GM23338 (cell line): ENCODE data around the gene ACP2. TPM values are rescaled to one million over a fixed set of nuclear protein-coding genes. Genes with fewer than 3 reads are reported as not detected.

Experiments used
- ATAC-seq: fragments of 200-7000 bp; cut with Tn5 transposase; 3 replicates; pipeline ENCODE4 v1.9.1; 2020
- DNase-seq: peaks from one replicate; pipeline ENCODE4 v3.0.0-alpha.2; 2015; ENCODE audit warnings: low spot score
- H2AFZ ChIP-seq: fragments of 200-600 bp; sonication (generic); 2 replicates; pipeline ENCODE4 v1.8.0; 2016; ENCODE audit warnings: antibody characterized with exemption, mild to moderate bottlenecking, moderate library complexity
- H3F3A ChIP-seq: fragments of 200-600 bp; sonication (generic); replicated peaks from 2 replicates; pipeline ENCODE4 v1.8.0; 2017; ENCODE audit warnings: antibody characterized with exemption, mixed run types, low read depth
- H3K27ac ChIP-seq: fragments of 200-600 bp; sonication (generic); 2 replicates; pipeline ENCODE4 v1.6.1; 2016; ENCODE audit warnings: low read depth
- H3K27me3 ChIP-seq: fragments of 200-600 bp; sonication (generic); 2 replicates; pipeline ENCODE4 v1.8.0; 2016; ENCODE audit warnings: mild to moderate bottlenecking, mixed run types, moderate library complexity; ENCODE audit not compliant: insufficient read depth
- H3K36me3 ChIP-seq: fragments of 200-600 bp; sonication (generic); 2 replicates; pipeline ENCODE4 v1.8.0; 2016; ENCODE audit warnings: mild to moderate bottlenecking; ENCODE audit not compliant: insufficient read depth
- H3K4me1 ChIP-seq: fragments of 200-600 bp; sonication (generic); 2 replicates; pipeline ENCODE4 v1.8.0; 2016; ENCODE audit warnings: mild to moderate bottlenecking, moderate library complexity; ENCODE audit not compliant: insufficient read depth
- H3K4me2 ChIP-seq: fragments of 200-600 bp; sonication (generic); 2 replicates; pipeline ENCODE4 v1.7.1; 2017; ENCODE audit warnings: mixed run types
- H3K4me3 ChIP-seq: fragments of 200-600 bp; sonication (generic); 2 replicates; pipeline ENCODE4 v1.6.1; 2016; ENCODE audit warnings: mixed run types
- H3K79me2 ChIP-seq: fragments of 200-600 bp; sonication (generic); replicated peaks from 2 replicates; pipeline ENCODE4 v1.8.0; 2017; ENCODE audit warnings: mild to moderate bottlenecking; ENCODE audit not compliant: insufficient read depth
- H3K9me2 ChIP-seq: fragments of 200-600 bp; sonication (generic); 2 replicates; pipeline ENCODE4 v1.8.0; 2017; ENCODE audit not compliant: insufficient read depth
- H4K20me1 ChIP-seq: fragments of 200-600 bp; sonication (generic); replicated peaks from 2 replicates; pipeline ENCODE4 v1.8.0; 2017; ENCODE audit warnings: mild to moderate bottlenecking; ENCODE audit not compliant: insufficient read depth
- H3K27ac Mint-ChIP-seq: 2 replicates; pipeline ENCODE4 v1.8.0; 2020; ENCODE audit warnings: inconsistent platforms, mild to moderate bottlenecking, moderate library complexity, mixed read lengths
- H3K27me3 Mint-ChIP-seq: 3 replicates; pipeline ENCODE4 v1.8.0; 2022; ENCODE audit warnings: low read depth, mild to moderate bottlenecking, moderate library complexity, mixed read lengths, inconsistent platforms; ENCODE audit not compliant: insufficient read depth, poor library complexity
- H3K36me3 Mint-ChIP-seq: 3 replicates; pipeline ENCODE4 v1.8.0; 2021; ENCODE audit warnings: low read depth, mild to moderate bottlenecking, inconsistent platforms, moderate library complexity, mixed read lengths
- H3K4me1 Mint-ChIP-seq: 3 replicates; pipeline ENCODE4 v1.8.0; 2020; ENCODE audit warnings: mild to moderate bottlenecking, inconsistent platforms, mixed read lengths
- H3K4me3 Mint-ChIP-seq: 3 replicates; pipeline ENCODE4 v1.8.0; 2021; ENCODE audit warnings: moderate library complexity, mild to moderate bottlenecking, inconsistent platforms, mixed read lengths
- H3K9me3 Mint-ChIP-seq: 3 replicates; pipeline ENCODE4 v1.8.0; 2020; ENCODE audit warnings: moderate library complexity, mild to moderate bottlenecking, inconsistent platforms, mixed read lengths
- ETS1 ChIP-seq: IDR thresholded peaks from 2 replicates; pipeline ENCODE4 v1.6.1; 2016; ENCODE audit warnings: antibody characterized with exemption
- EZH2 ChIP-seq: fragments of 200-600 bp; sonication (generic); IDR thresholded peaks from one replicate; pipeline ENCODE4 v1.8.0; 2017; ENCODE audit warnings: antibody characterized with exemption, mild to moderate bottlenecking, low read depth; ENCODE audit not compliant: unreplicated experiment
- EZH2phosphoT487 ChIP-seq: fragments of 200-600 bp; sonication (generic); IDR thresholded peaks from one replicate; pipeline ENCODE4 v1.8.1; 2018; ENCODE audit warnings: antibody characterized with exemption; ENCODE audit not compliant: unreplicated experiment
- JUNB ChIP-seq: IDR thresholded peaks from one replicate; pipeline ENCODE4 v1.6.1; 2016; ENCODE audit warnings: antibody characterized with exemption; ENCODE audit not compliant: unreplicated experiment
- ZNF462 ChIP-seq: fragments of 250-450 bp; sonication (Bioruptor Pico); IDR thresholded peaks from 2 replicates; pipeline ENCODE4 v1.5.0; 2020; ENCODE audit warnings: mild to moderate bottlenecking, moderate library complexity
- polyA plus RNA-seq: library from polyadenylated mRNA; unstranded; fragments of >200 nt; fragmentation: Nextera tagmentation; extraction: Ambion mirVana; gene quantifications from 2 replicates; pipeline ENCODE4 v1.2.1, GENCODE V29; 2016
- total RNA-seq: library from RNA; depleted of rRNA; stranded (reverse); fragments of >200 nt; shearing (Covaris generic); gene quantifications from 2 replicates; pipeline ENCODE4 v1.2.3, GENCODE V29; 2014
- TF ChIP-seq, protein P1 (sequence below): IDR thresholded peaks from one replicate; pipeline ENCODE4 v1.6.1; 2018; ENCODE audit warnings: antibody characterized with exemption; ENCODE audit not compliant: unreplicated experiment
- TF ChIP-seq, protein P2 (sequence below), 2 experiments: fragments of 200-600 bp in 1 of 2; sonication (generic) in 1 of 2; conservative IDR thresholded peaks; 2 replicates each; pipeline versions ENCODE4 v1.5.1 to v1.6.1; 2016 to 2017; ENCODE audit warnings: antibody characterized with exemption in 2 of 2, low read depth in 2 of 2, mild to moderate bottlenecking in 2 of 2, moderate library complexity in 1 of 2

The ACP2 gene
- total and polyA plus RNA-seq, 2 experiments from 2014 or later, result 7.3 to 32.1 TPM

GRCh38 chr11:47251751-47252150 is 3.1 kb upstream of the ACP2 start:
- no peak for ATAC-seq
- Histone ChIP-seq H3K36me3 (no peaks in the 10 kb centered on the region), H2AFZ (no peak overlapping the region), H3K4me3 (no peak overlapping the region), H3F3A (no peaks in the 10 kb centered on the region), H3K4me2 (no peak overlapping the region), H3K9me2 (no peaks in the 10 kb centered on the region), H3K79me2 (peaks cover 19% of the 10 kb centered on the region), H3K4me1 (peaks cover 15% of the 10 kb centered on the region), H4K20me1 (no peaks in the 10 kb centered on the region), H3K27me3 (no peaks in the 10 kb centered on the region), H3K27ac (no peak overlapping the region)
- H3K27ac Mint-ChIP-seq, result no peak overlapping the region
- H3K36me3 Mint-ChIP-seq, result peaks cover 4% of the 10 kb centered on the region; the same call in 1 of the 3 replicates
- H3K4me1 Mint-ChIP-seq, result peaks cover 23% of the 10 kb centered on the region
- H3K27me3 Mint-ChIP-seq, result peaks cover 4% of the 10 kb centered on the region
- no peak for DNase-seq
- no peak overlapping the region for H3K4me3 Mint-ChIP-seq
- TF ChIP-seq JUNB, result no peak
- TF ChIP-seq, protein P1, sequence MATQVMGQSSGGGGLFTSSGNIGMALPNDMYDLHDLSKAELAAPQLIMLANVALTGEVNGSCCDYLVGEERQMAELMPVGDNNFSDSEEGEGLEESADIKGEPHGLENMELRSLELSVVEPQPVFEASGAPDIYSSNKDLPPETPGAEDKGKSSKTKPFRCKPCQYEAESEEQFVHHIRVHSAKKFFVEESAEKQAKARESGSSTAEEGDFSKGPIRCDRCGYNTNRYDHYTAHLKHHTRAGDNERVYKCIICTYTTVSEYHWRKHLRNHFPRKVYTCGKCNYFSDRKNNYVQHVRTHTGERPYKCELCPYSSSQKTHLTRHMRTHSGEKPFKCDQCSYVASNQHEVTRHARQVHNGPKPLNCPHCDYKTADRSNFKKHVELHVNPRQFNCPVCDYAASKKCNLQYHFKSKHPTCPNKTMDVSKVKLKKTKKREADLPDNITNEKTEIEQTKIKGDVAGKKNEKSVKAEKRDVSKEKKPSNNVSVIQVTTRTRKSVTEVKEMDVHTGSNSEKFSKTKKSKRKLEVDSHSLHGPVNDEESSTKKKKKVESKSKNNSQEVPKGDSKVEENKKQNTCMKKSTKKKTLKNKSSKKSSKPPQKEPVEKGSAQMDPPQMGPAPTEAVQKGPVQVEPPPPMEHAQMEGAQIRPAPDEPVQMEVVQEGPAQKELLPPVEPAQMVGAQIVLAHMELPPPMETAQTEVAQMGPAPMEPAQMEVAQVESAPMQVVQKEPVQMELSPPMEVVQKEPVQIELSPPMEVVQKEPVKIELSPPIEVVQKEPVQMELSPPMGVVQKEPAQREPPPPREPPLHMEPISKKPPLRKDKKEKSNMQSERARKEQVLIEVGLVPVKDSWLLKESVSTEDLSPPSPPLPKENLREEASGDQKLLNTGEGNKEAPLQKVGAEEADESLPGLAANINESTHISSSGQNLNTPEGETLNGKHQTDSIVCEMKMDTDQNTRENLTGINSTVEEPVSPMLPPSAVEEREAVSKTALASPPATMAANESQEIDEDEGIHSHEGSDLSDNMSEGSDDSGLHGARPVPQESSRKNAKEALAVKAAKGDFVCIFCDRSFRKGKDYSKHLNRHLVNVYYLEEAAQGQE, result no peak
- TF ChIP-seq, protein P2, sequence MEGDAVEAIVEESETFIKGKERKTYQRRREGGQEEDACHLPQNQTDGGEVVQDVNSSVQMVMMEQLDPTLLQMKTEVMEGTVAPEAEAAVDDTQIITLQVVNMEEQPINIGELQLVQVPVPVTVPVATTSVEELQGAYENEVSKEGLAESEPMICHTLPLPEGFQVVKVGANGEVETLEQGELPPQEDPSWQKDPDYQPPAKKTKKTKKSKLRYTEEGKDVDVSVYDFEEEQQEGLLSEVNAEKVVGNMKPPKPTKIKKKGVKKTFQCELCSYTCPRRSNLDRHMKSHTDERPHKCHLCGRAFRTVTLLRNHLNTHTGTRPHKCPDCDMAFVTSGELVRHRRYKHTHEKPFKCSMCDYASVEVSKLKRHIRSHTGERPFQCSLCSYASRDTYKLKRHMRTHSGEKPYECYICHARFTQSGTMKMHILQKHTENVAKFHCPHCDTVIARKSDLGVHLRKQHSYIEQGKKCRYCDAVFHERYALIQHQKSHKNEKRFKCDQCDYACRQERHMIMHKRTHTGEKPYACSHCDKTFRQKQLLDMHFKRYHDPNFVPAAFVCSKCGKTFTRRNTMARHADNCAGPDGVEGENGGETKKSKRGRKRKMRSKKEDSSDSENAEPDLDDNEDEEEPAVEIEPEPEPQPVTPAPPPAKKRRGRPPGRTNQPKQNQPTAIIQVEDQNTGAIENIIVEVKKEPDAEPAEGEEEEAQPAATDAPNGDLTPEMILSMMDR (conservative IDR thresholded peaks at IDR 0.05; ENCODE audit: low read depth in 2 of 2), result no peak
- TF ChIP-seq EZH2, result no peak
- TF ChIP-seq EZH2phosphoT487, result no peak
- no peaks in the 10 kb centered on the region for H3K9me3 Mint-ChIP-seq

- Histone ChIP-seq H3K27ac (peak overlapping the region; percentile 95; the same call in 1 of the 2 replicates), H3K79me2 (peaks cover 19% of the 10 kb centered on the region), H3K36me3 (no peaks in the 10 kb centered on the region), H2AFZ (peak overlapping the region; percentile 100; the same call in 1 of the 2 replicates), H3K4me3 (peak overlapping the region; percentile 99), H3K4me1 (peaks cover 10% of the 10 kb centered on the region), H3K27me3 (no peaks in the 10 kb centered on the region), H3K4me2 (peak overlapping the region; percentile 99), H3K9me2 (no peaks in the 10 kb centered on the region), H3F3A (no peaks in the 10 kb centered on the region), H4K20me1 (no peaks in the 10 kb centered on the region)
- H3K4me3 Mint-ChIP-seq, result peak overlapping the region; percentile 99
- peak overlapping the region; percentile 100; the same call in 1 of the 2 replicates for H3K27ac Mint-ChIP-seq
- peaks cover 14% of the 10 kb centered on the region for H3K27me3 Mint-ChIP-seq
- DNase-seq (no peak), ATAC-seq (no peak)
- peaks cover 16% of the 10 kb centered on the region for H3K4me1 Mint-ChIP-seq
- H3K9me3 Mint-ChIP-seq, result no peaks in the 10 kb centered on the region
- H3K36me3 Mint-ChIP-seq, result peaks cover 22% of the 10 kb centered on the region
- TF ChIP-seq ZNF462 (CRISPR knock-in tag) (no peak), ETS1 (no peak), JUNB (no peak)
Measured at GRCh38 chr11:47249378-47249715, 733 bp upstream of the ACP2 start.
